PFSK-1 (cell line): Measurements from ENCODE around the gene LYPD5.

ENCODE experiments used
- FOXP2 ChIP-seq: optimal IDR thresholded peaks from 2 replicates; pipeline ENCODE3; 2011; ENCODE audit warnings: borderline replicate concordance, control low read depth, inconsistent platforms; ENCODE audit not compliant: insufficient read depth; ENCODE audit errors: extremely low read length, extremely low read depth
- POLR2AphosphoS5 ChIP-seq: IDR thresholded peaks from 2 replicates; pipeline ENCODE4 v1.6.1; 2012; ENCODE audit warnings: low read depth, mild to moderate bottlenecking, control low read depth, low read length, moderate library complexity
- SIN3A ChIP-seq: IDR thresholded peaks from 2 replicates; pipeline ENCODE4 v1.6.1; 2012; ENCODE audit warnings: mild to moderate bottlenecking, low read length, moderate library complexity, borderline replicate concordance; ENCODE audit not compliant: insufficient read depth
- TAF1 ChIP-seq: IDR thresholded peaks from 2 replicates; pipeline ENCODE4 v1.6.1; 2012; ENCODE audit warnings: low read length, control low read depth, borderline replicate concordance; ENCODE audit not compliant: insufficient read depth
- TF ChIP-seq, protein P1 (sequence below), 2 experiments: IDR thresholded peaks; 2 replicates each; pipeline versions ENCODE4 v1.6.1 to v1.8.0; 2011 to 2012; ENCODE audit warnings: low read depth in 2 of 2, low read length in 2 of 2, control low read depth in 1 of 2, inconsistent platforms in 1 of 2, mild to moderate bottlenecking in 1 of 2, moderate library complexity in 1 of 2; ENCODE audit not compliant: insufficient read depth in 1 of 2

DNA sequence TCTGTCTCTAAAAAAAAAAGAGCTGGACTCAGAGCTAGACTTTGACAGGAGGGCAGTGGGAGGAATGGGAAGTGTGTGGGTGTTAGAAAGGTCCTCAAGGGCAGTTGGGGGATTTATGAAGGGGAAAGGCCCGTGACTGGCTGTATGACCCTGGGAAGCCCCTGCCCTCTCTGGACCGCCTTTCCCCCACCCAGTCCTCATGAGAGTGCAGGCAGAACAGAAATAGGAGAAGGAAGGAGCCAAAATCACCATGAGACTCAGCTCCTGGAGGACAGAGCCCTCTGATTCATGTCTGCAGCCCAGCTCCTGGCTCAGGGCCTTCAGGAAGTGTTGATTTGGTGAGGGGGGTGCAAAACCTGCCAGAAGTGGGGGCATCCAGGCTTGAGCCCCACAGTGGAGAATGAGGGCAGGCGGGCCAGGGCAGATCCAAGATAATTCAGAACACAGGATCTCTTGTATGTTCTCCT, 38.7 kb downstream of the LYPD5 start:
- TF ChIP-seq TAF1: no peak
- TF ChIP-seq, protein P1, sequence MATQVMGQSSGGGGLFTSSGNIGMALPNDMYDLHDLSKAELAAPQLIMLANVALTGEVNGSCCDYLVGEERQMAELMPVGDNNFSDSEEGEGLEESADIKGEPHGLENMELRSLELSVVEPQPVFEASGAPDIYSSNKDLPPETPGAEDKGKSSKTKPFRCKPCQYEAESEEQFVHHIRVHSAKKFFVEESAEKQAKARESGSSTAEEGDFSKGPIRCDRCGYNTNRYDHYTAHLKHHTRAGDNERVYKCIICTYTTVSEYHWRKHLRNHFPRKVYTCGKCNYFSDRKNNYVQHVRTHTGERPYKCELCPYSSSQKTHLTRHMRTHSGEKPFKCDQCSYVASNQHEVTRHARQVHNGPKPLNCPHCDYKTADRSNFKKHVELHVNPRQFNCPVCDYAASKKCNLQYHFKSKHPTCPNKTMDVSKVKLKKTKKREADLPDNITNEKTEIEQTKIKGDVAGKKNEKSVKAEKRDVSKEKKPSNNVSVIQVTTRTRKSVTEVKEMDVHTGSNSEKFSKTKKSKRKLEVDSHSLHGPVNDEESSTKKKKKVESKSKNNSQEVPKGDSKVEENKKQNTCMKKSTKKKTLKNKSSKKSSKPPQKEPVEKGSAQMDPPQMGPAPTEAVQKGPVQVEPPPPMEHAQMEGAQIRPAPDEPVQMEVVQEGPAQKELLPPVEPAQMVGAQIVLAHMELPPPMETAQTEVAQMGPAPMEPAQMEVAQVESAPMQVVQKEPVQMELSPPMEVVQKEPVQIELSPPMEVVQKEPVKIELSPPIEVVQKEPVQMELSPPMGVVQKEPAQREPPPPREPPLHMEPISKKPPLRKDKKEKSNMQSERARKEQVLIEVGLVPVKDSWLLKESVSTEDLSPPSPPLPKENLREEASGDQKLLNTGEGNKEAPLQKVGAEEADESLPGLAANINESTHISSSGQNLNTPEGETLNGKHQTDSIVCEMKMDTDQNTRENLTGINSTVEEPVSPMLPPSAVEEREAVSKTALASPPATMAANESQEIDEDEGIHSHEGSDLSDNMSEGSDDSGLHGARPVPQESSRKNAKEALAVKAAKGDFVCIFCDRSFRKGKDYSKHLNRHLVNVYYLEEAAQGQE (IDR thresholded peaks at IDR 0.05; ENCODE audit: insufficient read depth in 1 of 2, low read depth in 2 of 2, low read length in 2 of 2): no peak
- TF ChIP-seq POLR2AphosphoS5: no peak
- no peak for TF ChIP-seq SIN3A
- TF ChIP-seq FOXP2: no peak
